Measurements from ENCODE around the gene ADRA2B.

The ADRA2B gene

DNA sequence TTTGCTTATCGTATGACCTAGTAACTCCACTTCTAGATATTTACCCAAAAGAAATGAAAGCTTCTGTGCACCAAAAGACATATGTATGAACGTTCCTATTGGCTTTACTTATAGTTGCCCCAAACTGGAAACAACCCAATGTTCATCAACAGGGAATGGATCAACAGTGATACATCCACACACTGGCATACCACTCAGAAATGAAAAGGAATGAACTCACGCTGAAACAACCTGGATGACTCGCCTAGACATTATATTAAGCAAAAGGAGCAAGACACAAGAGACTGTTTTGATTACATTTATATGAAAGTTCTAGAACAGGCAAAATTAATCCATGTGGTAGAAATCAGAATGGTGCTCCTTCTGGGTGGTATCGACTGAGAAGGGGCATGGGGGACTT, 18.9 kb downstream of the ADRA2B start:
- WGBS (ENCODE audit: insufficient coverage, insufficient read length): no CpG with 5 or more reads among the region's 5 CpGs

DNA sequence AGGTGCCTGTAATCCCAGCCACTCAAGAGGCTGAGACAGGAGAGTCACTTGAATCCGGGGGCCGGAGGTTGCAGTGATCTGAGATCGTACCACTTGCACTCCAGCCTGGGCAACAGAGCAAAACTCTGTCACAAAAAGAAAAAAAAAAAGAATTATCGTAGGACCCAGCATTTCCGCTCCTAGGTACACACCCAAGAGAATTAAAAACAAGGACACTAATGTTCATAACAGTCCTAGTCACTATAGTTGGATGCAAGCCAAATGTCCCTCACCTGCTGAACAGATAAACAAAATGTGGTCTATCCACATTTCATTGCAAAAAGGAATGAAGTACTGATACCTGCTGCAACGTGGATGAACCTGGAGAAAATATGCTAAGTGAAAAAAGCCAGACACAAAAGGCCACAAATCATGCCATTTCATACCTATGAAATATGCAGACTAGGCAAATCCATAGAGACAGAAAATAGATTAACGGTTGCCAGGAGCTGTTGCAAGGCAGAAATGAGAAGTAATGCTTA, 21.2 kb downstream of the ADRA2B start:
- Histone ChIP-seq H3K27ac (ENCODE audit: low read length) (no peak overlapping the region), H3K27me3 (ENCODE audit: control insufficient read depth, insufficient read depth, low read length) (no peaks in the 10 kb centered on the region), H3K36me3 (ENCODE audit: control insufficient read depth, insufficient read depth, low read length) (no peaks in the 10 kb centered on the region), H3K4me3 (ENCODE audit: low read length) (no peak overlapping the region), H3K9me3 (ENCODE audit: control insufficient read depth, insufficient read depth, low read length) (no peaks in the 10 kb centered on the region), H3K4me1 (ENCODE audit: control insufficient read depth, insufficient read depth, low read length) (peaks cover 3% of the 10 kb centered on the region; the same call in 1 of the 2 replicates)
- no peak for DNase-seq (ENCODE audit: low read depth, low spot score)
- no CpG with 5 or more reads among the region's 7 CpGs for WGBS (ENCODE audit: insufficient coverage, insufficient read length)

More for the DNA sequence above, 18.9 kb downstream of the ADRA2B start:
- no peak overlapping the region for H3K27ac ChIP-seq (ENCODE audit: low read length)
- no peaks in the 10 kb centered on the region for H3K36me3 ChIP-seq (ENCODE audit: control insufficient read depth, insufficient read depth, low read length)
- H3K9me3 ChIP-seq (ENCODE audit: control insufficient read depth, insufficient read depth, low read length): no peaks in the 10 kb centered on the region
- DNase-seq (ENCODE audit: low read depth, low spot score): no peak
- no peaks in the 10 kb centered on the region for H3K4me1 ChIP-seq (ENCODE audit: control insufficient read depth, insufficient read depth, low read length)
- no peak overlapping the region for H3K4me3 ChIP-seq (ENCODE audit: low read length)
- H3K27me3 ChIP-seq (ENCODE audit: control insufficient read depth, insufficient read depth, low read length): no peaks in the 10 kb centered on the region

DNA sequence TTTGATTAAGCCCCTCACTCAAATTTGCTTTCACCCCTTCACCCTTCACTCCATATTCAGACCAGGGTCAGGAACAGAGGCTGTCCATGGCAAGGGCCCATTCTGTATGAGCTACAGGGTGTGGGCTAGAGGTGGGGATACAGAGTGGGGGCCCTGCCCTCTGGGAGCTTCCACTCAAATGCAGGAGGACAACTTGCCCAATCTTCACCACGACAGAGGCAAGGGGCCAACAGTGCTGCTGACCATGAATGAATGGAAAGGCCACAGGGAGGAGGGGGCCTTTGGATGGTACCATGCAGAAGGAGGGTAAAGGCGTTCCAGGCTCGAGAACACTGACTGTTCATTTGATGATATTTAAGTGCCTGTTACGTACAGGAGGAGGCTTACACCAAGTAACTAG, 22.8 kb downstream of the ADRA2B start:
- Histone ChIP-seq H3K4me3 (ENCODE audit: low read length) (no peak overlapping the region), H3K4me1 (ENCODE audit: control insufficient read depth, insufficient read depth, low read length) (peaks cover 3% of the 10 kb centered on the region; the same call in 1 of the 2 replicates), H3K27ac (ENCODE audit: low read length) (no peak overlapping the region), H3K27me3 (ENCODE audit: control insufficient read depth, insufficient read depth, low read length) (no peaks in the 10 kb centered on the region), H3K9me3 (ENCODE audit: control insufficient read depth, insufficient read depth, low read length) (no peaks in the 10 kb centered on the region), H3K36me3 (ENCODE audit: control insufficient read depth, insufficient read depth, low read length) (no peaks in the 10 kb centered on the region)
- DNase-seq (ENCODE audit: low read depth, low spot score): no peak
- no CpG with 5 or more reads among the region's 4 CpGs for WGBS (ENCODE audit: insufficient coverage, insufficient read length)

DNA sequence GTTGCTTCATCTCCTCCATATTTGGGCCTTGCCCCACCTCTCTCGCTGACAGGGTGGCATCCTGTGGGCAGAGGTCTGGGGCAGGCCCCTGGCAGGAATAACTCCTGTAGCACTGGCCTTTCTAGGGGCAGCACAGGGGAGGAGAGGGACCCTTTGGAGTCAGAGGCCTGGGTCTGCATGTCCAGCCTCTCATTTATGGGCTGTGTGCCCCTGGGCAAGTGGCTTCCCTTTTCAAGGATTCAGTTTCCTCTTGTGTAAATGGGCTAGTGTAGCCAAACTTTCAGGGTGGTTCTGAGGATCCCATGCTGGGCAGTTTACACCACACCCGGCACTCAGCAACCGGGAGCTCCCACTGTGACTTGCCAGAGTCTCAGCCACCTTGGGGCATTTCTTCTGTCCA, 23.4 kb downstream of the ADRA2B start:
- no CpG with 5 or more reads among the region's 3 CpGs for WGBS (ENCODE audit: insufficient coverage, insufficient read length)
- H3K4me3 ChIP-seq (ENCODE audit: low read length): no peak overlapping the region
- DNase-seq (ENCODE audit: low read depth, low spot score): no peak

DNA sequence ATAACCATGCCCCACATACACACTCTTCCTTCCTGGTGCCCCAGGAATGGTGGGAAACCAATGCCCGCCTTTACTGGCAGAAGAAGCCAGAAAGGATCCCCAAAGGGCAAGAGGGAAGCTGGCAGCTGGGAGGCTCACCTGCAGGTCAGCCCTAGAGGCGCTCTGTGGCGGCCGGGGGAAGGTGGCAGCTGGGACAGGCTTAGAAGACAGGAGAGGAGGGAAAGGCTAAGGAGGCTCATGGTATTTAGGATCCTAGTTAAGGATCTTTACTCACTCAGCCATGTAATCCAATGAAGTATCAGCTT, 23.8 kb downstream of the ADRA2B start:
- no CpG with 5 or more reads among the region's 4 CpGs for WGBS (ENCODE audit: insufficient coverage, insufficient read length)
- Histone ChIP-seq H3K27me3 (ENCODE audit: control insufficient read depth, insufficient read depth, low read length) (no peaks in the 10 kb centered on the region), H3K9me3 (ENCODE audit: control insufficient read depth, insufficient read depth, low read length) (no peaks in the 10 kb centered on the region), H3K36me3 (ENCODE audit: control insufficient read depth, insufficient read depth, low read length) (no peaks in the 10 kb centered on the region), H3K27ac (ENCODE audit: low read length) (no peak overlapping the region), H3K4me1 (ENCODE audit: control insufficient read depth, insufficient read depth, low read length) (peaks cover 3% of the 10 kb centered on the region; the same call in 1 of the 2 replicates), H3K4me3 (ENCODE audit: low read length) (no peak overlapping the region)
- no peak for DNase-seq (ENCODE audit: low read depth, low spot score)

More for the DNA sequence above, 23.4 kb downstream of the ADRA2B start:
- H3K4me1 ChIP-seq (ENCODE audit: control insufficient read depth, insufficient read depth, low read length): peaks cover 3% of the 10 kb centered on the region; the same call in 1 of the 2 replicates
- no peak overlapping the region for H3K27ac ChIP-seq (ENCODE audit: low read length)
- no peaks in the 10 kb centered on the region for H3K27me3 ChIP-seq (ENCODE audit: control insufficient read depth, insufficient read depth, low read length)
- no peaks in the 10 kb centered on the region for H3K36me3 ChIP-seq (ENCODE audit: control insufficient read depth, insufficient read depth, low read length)
- H3K9me3 ChIP-seq (ENCODE audit: control insufficient read depth, insufficient read depth, low read length): no peaks in the 10 kb centered on the region

DNA sequence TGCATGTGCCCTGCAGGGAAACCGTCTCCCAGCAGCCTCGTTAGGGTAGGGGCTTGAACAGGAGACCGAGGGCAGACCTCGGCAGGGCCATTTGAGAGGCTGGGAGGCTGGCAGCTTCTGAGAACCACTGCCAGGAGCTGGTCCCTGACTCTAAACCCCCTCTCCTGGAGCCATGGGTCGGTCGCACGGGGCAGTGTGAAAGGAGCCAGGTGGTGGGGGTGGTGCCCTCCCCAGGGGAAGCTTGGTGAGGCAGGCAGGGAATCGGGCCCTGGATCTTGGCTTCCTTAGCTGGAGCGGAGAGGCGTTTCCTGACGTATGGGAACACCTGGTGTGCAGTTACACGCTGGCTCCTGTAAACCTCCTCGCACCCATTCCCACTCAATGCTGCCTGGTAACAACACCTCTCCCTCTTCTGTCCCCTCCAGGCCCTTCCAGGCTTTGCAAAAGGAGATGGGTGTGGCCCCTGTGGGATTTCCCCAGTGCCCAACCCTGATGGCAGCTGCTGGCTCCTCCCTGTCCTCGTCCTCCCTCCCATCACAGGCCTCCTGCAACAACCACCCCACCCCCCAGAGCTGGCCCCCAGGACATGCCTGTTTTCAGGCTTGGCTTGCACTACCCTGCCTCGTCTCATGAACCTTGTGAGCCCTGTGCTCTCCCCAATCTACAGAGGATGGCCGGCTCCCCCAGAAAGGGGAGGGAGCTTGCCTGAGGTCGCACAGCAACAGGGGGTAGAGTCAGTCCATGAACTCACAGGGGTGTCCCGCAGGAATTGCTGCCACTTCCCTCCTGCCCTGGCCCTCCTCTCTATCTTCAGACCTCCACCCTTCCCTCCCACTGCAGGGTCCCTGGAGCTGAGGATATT, 24.4 kb downstream of the ADRA2B start:
- no peaks in the 10 kb centered on the region for H3K27me3 ChIP-seq (ENCODE audit: control insufficient read depth, insufficient read depth, low read length)
- H3K4me1 ChIP-seq (ENCODE audit: control insufficient read depth, insufficient read depth, low read length): peaks cover 3% of the 10 kb centered on the region; the same call in 1 of the 2 replicates
- H3K36me3 ChIP-seq (ENCODE audit: control insufficient read depth, insufficient read depth, low read length): no peaks in the 10 kb centered on the region
- no CpG with 5 or more reads among the region's 18 CpGs for WGBS (ENCODE audit: insufficient coverage, insufficient read length)
- DNase-seq (ENCODE audit: low read depth, low spot score): no peak
- no peak overlapping the region for H3K4me3 ChIP-seq (ENCODE audit: low read length)
- H3K9me3 ChIP-seq (ENCODE audit: control insufficient read depth, insufficient read depth, low read length): no peaks in the 10 kb centered on the region
- no peak overlapping the region for H3K27ac ChIP-seq (ENCODE audit: low read length)

DNA sequence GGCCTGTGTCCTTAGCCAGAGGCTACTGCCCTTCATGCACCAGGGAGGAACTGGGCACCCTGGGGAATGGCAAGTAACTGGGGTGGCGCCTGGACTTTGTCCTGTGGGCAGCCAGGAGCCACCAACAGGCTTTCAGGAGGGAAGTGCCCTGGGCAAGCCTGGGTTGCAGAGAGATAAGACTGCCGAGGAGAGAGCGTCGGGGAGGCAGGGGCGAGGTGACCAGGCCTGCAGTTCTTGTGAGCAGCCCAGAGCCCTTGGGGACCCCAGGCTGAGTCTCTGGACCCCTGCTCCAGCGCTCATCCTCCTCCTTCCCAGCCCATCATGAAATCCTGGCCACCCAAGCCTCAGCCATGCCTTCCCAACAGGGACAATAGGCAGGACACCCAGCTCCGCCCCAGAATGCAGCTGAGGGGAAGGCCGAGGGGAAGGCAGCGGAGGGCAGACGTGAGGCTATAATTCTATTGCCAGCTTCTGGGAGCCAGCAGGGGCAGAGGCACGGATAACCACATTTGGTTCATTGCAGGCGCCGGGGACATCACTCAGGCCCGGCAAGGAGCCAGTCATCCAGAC, 25.1 kb downstream of the ADRA2B start:
- Histone ChIP-seq H3K27me3 (ENCODE audit: control insufficient read depth, insufficient read depth, low read length) (no peaks in the 10 kb centered on the region), H3K36me3 (ENCODE audit: control insufficient read depth, insufficient read depth, low read length) (no peaks in the 10 kb centered on the region), H3K4me1 (ENCODE audit: control insufficient read depth, insufficient read depth, low read length) (peaks cover 3% of the 10 kb centered on the region; the same call in 1 of the 2 replicates), H3K9me3 (ENCODE audit: control insufficient read depth, insufficient read depth, low read length) (no peaks in the 10 kb centered on the region), H3K4me3 (ENCODE audit: low read length) (no peak overlapping the region), H3K27ac (ENCODE audit: low read length) (no peak overlapping the region)
- WGBS (ENCODE audit: insufficient coverage, insufficient read length): no CpG with 5 or more reads among the region's 14 CpGs
- DNase-seq (ENCODE audit: low read depth, low spot score): no peak

DNA sequence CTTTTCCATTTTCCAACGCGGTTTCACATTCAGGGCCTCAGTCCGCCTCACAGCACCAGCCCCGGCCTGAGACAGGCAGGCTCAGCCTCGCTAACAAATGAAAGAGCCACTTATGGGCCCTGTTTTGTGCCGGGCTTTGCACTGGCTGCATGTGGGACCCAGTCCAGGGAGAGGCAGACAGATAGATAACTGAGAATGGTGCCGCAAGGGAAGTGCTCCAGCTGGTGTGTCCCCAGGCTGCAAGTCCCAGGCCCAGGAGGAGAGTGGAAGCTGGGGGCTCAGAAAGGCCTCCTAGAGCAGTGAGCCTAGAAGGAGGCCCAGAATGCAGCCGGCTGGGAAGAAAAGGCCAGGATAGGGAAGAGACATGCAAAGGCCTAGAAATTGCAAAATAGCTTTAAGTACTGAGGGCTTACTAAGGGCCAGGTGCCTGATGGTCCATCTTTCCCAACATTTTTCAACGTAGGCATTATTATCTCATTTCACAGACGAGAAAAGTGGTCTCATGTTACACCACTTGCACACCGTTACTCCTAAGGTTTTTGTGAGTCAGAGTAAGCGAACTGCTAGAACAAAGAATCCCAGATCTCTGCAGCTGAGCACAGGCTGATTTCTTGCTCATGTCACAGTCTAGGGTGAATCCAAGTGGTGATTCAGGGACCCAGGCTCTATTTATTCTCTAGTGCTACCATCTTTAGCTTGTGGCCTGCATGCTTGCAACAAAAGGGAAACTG, 26.0 kb downstream of the ADRA2B start:
- peaks cover 3% of the 10 kb centered on the region; the same call in 1 of the 2 replicates for H3K4me1 ChIP-seq (ENCODE audit: control insufficient read depth, insufficient read depth, low read length)
- H3K27ac ChIP-seq (ENCODE audit: low read length): no peak overlapping the region
- WGBS (ENCODE audit: insufficient coverage, insufficient read length): no CpG with 5 or more reads among the region's 12 CpGs
- no peaks in the 10 kb centered on the region for H3K36me3 ChIP-seq (ENCODE audit: control insufficient read depth, insufficient read depth, low read length)
- H3K27me3 ChIP-seq (ENCODE audit: control insufficient read depth, insufficient read depth, low read length): no peaks in the 10 kb centered on the region
- no peak for DNase-seq (ENCODE audit: low read depth, low spot score)
- H3K9me3 ChIP-seq (ENCODE audit: control insufficient read depth, insufficient read depth, low read length): no peaks in the 10 kb centered on the region
- no peak overlapping the region for H3K4me3 ChIP-seq (ENCODE audit: low read length)

DNA sequence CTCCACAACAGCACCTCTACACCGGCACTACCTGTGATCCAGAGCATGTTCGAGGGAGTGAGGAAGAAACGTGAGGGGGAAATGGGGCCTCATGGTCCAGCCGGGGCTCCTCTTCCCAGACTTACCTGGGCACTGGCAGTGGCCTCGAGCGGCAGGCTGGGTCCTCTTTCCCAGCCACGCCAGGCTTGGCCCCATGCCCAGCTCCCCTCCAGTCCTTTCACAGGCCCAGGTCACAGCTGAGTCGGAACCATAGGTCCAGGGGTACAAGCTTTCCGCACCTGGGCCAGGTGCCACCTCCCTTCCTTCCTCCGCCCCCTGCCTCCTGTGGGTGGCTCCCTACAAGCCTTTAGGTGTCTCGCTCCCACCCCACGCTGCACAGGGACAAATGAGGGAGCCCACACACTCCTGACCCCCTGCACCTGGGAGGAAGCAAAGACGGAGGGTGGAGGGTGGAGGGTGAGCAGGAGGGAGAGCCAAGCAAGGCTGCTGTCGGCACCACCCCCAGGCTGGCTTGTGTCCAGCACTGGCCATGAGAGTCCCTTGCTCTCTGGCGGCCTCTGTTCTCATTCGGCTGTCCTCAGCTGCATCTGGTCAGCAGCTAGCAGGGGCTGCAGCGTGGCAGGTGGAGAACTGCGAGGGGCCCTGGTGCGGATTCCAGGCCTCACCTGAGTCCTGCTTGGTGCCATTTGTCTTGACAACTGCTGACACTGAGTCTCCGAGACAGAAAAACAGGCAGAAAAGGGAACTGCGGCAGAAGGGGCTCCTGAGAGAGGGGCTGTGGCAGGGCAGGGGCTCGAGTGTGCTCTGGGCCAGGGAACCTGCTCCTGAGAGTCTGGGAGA, 26.8 kb downstream of the ADRA2B start:
- Histone ChIP-seq H3K36me3 (ENCODE audit: control insufficient read depth, insufficient read depth, low read length) (no peaks in the 10 kb centered on the region), H3K27ac (ENCODE audit: low read length) (no peak overlapping the region), H3K4me1 (ENCODE audit: control insufficient read depth, insufficient read depth, low read length) (peaks cover 3% of the 10 kb centered on the region; the same call in 1 of the 2 replicates), H3K4me3 (ENCODE audit: low read length) (no peak overlapping the region), H3K9me3 (ENCODE audit: control insufficient read depth, insufficient read depth, low read length) (no peaks in the 10 kb centered on the region), H3K27me3 (ENCODE audit: control insufficient read depth, insufficient read depth, low read length) (no peaks in the 10 kb centered on the region)
- WGBS (ENCODE audit: insufficient coverage, insufficient read length): no CpG with 5 or more reads among the region's 22 CpGs
- no peak for DNase-seq (ENCODE audit: low read depth, low spot score)
